HG03139 (cell line): ENCODE measurements around the gene METTL25.
A peak's percentile ranks its signal among the peaks of the same experiment; 100 is the strongest.

Experiments
- ATAC-seq: cut with Tn5 transposase; IDR thresholded peaks from one replicate; pipeline ENCODE4 v1.9.1; 2021; ENCODE audit not compliant: unreplicated experiment

The METTL25 gene

DNA sequence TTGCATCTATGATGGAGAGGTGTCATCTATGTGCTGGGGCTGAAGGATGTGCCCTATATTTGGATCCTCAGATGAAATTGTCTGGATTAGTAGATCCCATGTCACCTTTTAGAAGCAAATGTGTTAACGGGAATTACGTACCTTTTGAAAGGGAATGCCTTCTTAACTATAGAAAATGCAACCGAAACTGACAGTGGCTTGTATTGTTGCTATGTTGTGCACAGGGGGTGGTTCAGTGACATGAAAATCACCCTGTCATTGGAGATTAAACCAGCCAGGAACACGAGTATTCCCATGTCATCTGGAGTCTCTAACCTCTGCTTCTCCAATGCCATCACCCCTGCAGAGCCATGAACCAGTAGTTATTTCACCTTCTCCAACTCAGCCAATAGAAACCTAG is 110.2 kb downstream of the METTL25 start:
- ATAC-seq, result no peak

DNA sequence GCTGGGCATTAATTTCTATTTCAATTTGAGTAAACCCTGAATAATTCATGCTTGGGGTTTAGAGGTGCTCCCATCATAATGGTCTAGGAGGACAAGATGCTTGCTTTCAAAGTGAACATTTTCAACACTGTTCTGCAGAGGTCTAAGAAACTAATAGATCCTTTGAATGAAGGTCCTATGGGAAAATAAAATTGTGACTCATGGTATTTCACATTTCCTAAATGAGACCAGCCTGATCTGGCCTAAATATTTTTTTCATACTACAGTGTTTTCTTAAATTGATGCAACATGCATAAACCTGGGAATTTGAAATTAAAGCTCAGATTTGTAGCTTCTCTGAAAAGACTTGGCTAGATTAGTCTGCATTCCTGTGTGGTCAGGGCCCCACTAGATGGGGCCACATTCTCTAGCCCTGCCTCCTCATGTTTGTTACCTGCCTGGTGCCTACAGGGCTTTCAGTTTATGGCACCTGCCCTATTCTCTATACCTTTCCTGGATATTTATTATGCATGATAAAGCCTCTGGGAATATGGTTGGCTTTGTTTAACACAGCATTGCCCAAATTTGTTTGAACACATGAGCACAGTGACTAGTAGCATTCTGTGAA is 112.7 kb downstream of the METTL25 start:
- no peak for ATAC-seq

DNA sequence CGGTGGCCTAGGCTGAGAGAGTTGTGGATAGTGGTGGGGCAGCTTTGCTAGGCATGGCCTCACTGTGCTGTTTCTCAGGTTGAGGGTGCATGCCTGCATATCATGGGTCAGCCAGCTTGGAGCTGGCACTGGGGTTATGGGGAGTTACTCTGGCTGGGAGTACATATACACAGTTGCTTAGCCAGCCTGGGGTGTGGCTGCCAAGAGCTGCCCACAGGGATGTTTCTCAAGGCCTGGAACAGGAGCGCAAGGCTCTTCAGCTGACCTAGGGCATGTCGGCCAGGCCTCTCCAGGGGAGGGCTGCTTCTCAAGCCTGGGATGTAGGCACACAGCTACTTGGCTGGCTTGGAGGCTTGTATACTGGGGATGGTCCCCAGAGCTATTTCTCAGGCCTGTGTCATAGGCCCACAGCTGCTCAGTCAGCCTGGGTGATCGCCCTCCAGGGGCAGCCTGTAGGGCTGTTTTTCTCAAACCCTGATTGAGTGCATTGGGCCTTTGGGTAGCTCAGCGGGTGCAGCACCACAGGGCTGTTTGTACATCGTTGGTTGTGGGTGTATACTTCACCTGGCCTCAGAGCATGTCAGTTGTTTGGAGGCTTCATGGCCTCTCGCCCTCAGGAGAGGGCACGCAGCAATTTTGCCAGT is 114.9 kb downstream of the METTL25 start:
- ATAC-seq, result no peak

DNA sequence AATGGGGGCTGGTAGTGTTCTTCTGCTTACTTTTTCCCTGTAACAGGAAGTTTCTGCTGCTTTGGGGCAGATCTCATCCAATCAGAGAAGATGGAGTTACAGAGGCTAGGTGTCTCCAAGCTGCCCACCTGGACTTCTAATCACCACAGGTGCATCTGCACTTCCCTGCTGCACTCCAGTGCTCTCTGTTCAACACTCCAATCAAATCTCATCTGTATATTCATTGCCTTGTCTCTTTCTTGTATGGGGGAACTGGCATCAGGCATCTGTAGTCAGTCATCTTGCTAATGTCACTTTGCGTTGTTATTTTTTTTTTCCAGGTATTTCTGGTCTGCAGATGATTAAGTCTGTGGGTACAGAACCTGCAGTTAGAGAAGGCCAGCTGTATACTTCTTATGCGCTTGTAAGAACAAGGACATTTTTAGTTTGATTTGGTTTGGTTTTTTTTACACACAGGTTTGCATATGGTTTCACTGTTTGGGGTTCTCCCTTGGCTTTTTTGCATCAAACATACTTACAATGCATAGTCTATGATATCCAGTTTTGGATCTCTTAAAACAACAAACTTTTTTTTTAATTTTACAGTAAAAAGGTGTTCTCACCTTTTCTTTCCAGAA is 116.0 kb downstream of the METTL25 start:
- peak; percentile 83 for ATAC-seq

DNA sequence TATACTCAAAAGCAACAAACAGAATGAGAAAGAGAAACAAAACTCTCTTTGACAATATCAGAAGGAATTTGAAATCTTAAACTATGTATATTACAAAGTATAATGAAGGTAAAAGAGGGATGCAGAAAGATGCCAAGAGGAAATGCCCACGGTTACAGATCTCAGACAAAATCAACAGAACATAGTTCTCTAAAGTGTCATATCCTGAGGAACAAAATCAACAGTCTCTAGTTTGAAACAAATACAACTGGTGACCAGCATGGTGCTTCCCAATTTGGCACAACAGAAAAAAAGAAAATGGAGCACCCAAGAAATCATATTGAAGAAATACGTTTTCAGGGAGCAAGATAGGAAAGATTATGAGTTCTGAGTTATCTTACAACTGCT is 116.5 kb downstream of the METTL25 start:
- no peak for ATAC-seq

DNA sequence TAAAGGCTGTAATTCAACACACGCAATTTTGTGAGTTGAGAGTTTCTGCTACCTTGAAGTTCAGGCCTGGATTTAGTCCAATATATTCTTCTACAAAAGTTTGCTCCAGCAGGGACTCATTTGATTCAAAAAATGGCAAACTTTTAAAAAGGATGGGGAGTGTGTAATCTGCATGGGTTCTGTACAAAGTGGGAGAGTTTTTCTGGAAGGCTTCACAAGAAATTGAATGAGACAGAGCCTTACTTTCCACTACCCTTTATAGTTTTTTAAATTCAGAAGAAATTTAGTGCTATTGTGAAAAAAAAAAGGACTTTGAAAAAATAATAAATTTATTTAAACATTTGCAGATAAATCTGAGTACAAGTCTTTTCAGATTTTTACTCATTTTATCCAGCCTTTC is 116.9 kb downstream of the METTL25 start:
- ATAC-seq, result no peak

DNA sequence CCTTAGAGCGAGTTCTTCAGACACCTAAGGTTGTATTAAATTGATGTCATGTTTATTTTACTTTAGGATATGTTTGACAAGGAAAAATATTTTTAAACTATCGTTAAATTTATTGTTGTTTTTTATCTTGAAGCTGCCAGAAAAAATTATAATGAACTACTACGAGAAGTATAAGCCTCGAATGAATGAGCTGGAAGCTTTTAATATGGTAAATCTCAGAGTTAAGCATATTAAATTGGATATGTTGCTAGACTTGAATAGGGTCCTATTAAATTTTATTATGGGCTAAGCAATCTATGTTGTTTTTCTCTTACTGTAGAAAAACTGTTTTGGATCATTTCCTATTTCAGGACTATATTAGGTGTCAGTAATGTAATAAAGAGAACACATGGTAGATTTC is 118.2 kb downstream of the METTL25 start:
- no peak for ATAC-seq

DNA sequence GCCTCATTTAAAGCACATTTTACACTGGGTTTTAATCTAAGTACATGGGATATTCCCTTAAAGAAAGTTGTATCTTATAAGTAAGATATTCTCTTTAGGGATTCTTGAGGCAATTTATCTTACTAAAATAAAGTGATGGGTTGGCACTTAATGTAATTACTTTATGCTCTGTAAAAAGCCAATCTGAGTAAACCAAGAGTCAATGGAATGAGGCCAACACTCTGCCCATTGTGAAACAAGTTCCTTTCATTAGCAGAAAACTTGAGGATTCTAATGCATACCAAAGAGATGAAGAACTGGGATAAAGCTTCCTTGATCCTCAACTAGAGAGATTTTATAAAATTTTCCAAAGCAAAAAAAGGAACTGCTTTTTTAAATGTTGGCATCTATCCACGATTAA is 121.2 kb downstream of the METTL25 start:
- ATAC-seq, result no peak

DNA sequence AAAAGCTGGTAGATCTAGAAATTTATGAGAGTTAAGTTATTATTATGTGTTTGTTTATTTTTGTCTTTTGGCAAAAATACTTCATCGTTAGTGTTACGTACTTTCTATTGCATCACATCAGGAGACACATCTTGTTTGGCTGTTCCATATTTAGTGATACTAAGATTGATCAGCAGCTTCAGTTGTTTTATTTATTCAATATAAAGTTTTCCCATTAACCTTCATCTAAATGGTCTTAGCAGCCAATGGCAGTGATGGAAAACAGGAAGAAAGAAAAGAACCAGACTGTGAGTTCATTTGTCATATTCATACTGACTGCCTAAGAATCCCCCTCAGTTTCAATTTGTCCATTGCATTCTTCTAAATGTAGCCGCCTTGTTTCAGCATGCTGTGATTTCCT is 122.3 kb downstream of the METTL25 start:
- ATAC-seq, result no peak

DNA sequence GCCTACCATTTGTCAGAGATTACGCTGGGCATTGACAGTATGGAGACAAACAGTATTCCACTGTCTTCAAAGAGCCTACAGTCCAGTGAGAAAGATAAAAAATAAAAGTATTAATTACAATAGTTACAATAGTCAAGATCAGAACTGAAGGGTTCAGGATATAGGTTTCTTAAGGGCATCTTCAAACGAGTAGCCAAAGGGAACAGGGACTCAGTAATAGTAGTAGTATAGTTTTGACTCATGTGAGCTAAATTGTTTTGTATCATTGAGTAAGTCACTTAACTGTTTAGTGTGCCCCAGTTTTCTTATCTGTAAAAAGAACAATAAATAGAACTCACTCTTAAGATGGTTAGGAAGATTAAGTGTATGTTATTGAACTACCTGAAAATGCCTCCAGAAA is 123.6 kb downstream of the METTL25 start:
- ATAC-seq, result no peak

DNA sequence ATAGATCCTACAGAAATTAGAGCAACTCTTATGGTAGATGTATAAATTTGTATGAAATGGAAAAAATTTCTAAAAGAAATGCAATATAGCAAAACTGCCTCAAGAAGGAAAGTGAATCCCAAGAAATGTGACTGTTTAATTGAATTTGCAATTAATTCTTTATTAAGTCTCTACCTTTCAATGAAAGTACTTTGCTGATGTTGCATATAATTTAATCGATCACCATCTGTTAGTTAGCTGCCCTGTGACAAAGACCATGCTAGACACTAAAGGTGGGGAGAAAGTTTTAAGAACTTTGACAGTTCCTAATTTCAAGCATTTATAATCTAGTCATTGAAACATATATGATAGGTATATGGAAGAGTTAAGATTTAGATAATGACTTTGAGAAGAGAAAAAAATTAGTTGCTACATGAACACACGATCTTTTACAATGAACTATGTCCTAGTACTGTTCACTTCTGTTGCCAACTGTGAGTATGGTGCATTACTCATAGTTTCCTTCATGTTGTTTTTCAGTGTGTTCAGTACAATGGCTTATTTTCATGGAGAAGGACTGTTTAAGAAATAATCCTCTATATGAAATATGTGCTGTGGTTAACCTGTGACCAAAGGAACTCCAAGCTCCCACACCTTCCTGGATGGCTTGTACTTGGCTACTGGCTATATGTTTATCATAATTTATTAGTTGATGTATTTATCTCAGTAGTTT is 128.4 kb downstream of the METTL25 start:
- no peak for ATAC-seq

DNA sequence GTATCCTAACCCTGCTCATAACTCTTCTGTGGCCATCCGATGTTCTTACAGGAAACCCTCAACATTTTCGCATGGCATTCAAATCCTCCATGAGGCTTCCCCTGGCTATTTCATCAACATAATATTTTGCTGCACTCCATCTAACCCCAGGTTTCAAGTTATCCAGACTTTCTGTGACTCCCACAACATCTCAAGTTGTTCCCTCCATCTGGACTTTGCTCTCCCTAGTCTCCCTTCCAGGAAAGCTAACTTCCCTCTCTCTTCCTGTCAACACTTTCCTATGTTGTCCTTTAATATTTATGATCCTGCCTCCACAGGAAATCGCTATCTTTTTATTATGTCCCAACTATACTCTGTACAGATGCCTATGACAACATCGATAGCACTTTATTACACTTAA is 146.1 kb downstream of the METTL25 start:
- ATAC-seq, result no peak

DNA sequence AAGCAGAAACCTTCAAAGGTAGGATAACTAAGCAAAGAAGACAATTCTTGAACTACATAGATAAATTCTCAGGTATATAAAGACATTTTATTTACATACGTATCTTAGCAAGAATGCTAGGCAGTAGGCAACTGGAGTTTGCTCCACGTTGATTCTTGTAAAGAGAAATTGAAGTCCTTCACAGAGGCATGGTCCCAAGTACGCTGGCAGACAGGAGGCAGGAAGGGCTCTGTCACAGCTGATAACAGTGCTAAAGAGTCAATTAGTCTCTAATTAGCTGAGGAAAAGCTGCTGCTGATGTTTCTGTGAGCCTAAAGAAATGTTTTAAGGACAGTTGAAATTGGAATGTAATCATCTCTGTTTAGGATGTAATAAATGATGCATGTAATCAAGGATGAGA is 146.8 kb downstream of the METTL25 start:
- ATAC-seq, result no peak

DNA sequence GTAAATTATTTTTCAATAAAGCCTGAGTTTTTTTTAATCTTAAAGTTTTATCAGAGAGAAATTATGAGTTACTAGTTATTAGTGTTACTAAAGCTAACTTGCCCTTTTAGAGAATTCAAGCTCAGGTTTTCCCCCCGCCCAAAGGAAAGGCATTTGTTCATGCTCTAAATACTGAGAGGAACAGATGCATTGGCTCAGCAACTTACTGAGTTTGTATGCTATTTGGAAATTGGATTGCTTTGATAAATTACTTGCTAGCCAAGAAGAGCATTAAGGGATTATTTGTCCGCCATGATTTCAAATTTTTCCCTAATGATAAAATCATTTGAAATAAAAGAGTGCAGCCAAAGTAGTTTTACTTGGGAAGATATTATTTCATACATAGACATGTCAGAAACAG is 149.4 kb downstream of the METTL25 start:
- ATAC-seq, result no peak

DNA sequence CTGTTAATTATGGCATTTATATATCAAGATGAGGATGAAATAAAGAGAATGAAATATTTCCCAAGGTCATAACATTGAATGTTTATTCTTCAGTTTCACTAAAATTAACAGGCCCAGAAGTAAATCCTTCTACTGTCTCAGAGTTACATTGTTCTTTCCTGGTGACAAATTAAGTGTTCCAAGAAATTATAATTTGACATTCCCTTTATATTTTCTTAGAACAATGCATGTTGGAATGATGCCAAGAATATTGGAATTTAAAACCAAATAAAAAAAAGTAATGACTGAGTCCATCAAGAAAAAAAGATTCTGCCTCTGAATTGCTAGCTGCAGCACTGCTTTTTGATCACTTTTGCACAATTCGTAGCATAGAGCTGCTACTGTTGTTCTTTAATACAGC is 152.1 kb downstream of the METTL25 start:
- ATAC-seq, result no peak

DNA sequence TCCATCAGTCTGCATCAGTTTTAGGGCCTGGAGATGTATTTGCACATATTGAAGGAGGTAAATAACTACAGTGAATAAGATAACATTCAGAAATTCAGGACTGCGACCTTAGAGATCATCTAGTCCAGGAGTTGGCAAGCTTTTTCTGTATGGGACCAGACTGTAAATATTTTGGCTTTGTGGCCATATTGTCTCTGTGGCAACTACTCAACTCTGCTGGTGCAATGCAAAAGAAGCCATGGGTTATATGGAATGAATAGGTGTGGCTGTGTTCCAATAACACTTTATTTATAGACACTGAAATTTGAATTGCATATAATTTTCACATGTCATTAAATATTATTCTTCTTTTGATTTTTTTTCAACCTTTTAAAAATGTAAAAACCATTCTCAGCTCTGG is 156.6 kb downstream of the METTL25 start:
- no peak for ATAC-seq

DNA sequence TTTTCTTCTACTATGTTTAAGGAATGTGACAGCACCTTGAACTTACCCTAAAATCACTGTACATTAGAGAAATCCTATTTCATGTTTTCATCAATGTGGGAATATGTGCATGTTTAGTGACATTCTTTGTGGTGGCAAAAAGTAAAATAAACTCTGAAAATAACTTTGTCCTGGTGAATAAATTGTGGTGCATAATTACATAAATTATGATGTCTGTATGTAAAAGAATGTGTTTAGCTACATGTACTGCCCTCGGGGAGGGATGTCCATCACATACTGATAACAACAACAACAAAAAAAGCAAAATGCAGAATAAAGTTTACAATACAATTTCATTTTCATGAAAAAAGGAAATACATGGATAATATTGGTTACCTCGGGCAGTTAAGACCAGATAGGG is 157.3 kb downstream of the METTL25 start:
- ATAC-seq, result no peak

DNA sequence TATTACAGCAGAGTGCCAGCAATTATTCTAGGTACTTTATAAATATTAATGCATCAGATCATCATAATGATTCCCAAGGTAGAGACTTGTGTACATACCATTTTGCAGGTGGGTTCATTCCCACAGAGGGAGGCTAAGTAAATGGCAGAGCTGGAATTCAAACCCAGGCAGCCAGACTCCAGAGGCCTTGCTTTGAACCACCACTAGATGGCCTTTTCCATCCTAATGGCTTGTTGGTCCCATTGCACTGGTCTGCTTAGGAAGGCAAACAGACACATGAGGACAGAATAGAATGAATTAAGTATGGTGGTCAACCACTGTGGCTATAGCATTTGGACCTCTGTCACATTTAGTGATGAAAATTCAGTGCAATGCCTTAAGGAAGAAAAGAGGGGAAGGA is 158.7 kb downstream of the METTL25 start:
- no peak for ATAC-seq

DNA sequence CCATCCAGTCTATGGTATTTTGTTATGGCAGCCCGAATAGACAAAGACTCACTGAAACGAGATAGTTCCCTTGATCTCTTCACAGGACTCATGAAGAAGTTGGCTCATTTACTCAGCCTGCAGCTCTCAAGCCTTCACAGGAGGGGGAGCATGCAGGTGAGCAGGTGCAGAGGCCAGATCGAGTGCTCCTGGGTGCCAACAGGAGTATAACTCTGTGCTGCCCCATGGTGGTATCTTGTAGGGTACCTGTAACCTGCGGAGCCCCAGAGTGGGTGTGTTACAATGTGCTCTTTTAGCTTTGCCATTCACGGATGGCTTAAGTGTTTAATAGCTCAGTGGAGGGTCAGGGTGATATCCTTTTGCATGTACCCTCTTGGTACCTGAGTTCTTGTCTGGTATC is 159.5 kb downstream of the METTL25 start:
- ATAC-seq, result no peak

DNA sequence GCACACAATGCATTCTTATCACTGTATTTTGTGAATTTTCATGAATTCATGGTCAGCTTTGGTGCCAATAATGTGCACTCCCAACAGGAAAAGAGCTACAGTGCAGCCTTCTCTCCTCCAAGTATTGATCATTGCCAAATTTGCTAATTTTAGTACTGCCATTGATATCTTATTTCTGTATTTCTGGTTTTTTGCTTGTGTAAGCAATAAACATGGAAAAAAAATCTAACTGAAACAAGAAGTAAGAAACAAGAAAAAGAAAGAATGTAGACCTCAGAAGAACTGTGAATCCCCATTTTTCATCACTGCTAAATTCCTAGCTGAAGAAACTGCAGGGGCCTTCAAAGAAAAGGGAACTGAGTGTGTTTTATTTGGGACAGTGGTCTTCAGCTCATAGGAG is 161.2 kb downstream of the METTL25 start:
- ATAC-seq, result no peak

DNA sequence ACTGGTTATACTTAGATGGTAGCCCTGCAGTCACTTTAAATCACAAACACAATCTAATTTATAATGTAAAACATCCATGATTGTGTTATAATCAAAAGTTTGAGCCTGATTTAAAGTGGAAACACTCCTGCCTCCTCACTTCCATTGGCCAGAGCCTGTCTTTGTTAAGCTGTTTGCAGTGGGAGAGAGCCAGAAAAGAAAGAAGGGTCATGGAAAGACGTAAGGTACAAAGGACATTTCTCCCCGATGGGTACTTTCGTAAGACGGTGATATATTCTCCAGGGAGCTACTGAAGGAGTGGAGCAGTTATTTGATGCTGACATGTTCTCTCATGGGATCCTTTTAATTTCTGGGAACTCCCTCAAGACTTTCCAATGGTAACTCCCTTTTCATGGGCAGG is 164.0 kb downstream of the METTL25 start:
- no peak for ATAC-seq

DNA sequence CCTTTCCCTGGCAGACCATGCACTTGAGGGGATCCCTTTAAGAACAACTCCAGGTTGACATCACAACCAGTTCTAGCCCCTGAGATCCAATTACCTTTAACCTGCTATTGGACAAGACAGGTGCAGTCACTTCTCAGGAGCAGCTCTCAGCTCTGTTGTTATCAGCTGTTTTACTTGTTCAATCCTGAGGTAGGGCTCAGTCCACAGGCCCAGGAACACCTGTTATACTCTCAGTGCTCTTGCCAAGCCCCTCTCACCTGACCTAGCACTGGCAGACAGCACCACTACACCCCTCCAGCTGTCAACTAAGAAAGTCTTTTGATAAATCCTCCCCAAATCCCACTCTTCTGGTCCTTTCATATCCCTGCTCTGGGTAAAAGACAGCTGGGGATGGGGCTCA is 164.4 kb downstream of the METTL25 start:
- ATAC-seq, result no peak
